ENCODE results near the gene PSEN2. TPM values are rescaled to one million over a fixed set of nuclear protein-coding genes. Genes with fewer than 3 reads are reported as not detected.

PSEN2 gene
- total and polyA plus RNA-seq, 9 of the 15 experiments (the other 6 are each of a cell fraction or from before 2014, with no cell fraction given), result 2.3 to 21.5 (median 13.7) TPM

DNA sequence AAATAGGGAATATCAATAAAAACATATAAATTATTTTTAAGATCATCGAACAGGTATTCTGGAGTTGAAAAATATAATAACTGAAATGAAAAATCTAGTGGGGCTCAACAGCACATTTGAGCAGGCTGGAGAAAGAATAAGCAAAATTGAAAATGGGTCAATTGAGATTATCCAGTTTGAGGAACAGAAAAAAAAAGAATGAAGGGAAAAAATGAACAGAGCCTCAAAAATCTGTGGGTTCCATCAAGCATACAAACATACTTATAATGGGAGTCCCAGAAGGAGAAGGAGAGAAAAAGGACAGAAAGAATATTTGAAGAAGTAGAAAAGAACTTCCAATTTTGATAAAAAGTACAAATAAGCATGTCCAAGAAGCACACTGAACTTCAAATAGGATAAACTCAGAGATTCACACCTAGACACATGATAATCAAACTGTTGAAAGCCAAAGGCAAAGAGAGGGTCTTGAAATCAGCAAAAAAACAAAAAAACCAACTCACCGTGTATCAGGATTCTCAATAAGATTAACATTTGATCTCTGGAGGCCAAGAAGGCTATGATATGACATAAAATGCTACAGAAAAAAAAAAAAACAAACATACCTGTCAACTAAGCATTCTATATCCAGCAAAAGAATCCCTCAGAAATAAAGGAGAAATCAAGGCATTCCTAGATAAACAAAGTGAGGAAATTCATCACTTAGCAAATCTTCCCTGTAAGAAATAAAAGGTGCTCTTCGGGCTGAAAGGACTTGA is 64.2 kb downstream of the PSEN2 start (continued):
- TF ChIP-seq, protein P1, sequence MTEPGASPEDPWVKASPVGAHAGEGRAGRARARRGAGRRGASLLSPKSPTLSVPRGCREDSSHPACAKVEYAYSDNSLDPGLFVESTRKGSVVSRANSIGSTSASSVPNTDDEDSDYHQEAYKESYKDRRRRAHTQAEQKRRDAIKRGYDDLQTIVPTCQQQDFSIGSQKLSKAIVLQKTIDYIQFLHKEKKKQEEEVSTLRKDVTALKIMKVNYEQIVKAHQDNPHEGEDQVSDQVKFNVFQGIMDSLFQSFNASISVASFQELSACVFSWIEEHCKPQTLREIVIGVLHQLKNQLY (CRISPR knock-in tag; conservative IDR thresholded peaks at IDR 0.05), result no peak
- TF ChIP-seq, protein P2, sequence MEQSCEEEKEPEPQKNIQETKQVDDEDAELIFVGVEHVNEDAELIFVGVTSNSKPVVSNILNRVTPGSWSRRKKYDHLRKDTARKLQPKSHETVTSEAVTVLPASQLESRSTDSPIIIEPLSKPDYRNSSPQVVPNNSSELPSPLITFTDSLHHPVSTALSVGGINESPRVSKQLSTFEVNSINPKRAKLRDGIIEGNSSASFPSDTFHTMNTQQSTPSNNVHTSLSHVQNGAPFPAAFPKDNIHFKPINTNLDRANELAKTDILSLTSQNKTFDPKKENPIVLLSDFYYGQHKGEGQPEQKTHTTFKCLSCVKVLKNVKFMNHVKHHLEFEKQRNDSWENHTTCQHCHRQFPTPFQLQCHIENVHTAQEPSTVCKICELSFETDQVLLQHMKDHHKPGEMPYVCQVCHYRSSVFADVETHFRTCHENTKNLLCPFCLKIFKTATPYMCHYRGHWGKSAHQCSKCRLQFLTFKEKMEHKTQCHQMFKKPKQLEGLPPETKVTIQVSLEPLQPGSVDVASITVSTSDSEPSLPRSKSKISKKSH (CRISPR knock-in tag; IDR thresholded peaks at IDR 0.05), result peak; percentile 88; the same call in 1 of the 2 replicates
- no peak for TF ChIP-seq HSF4 (CRISPR knock-in tag; IDR thresholded peaks at IDR 0.05; ENCODE audit: borderline replicate concordance)
- no peak for TF ChIP-seq ZBED1 (IDR thresholded peaks at IDR 0.05)
- TF ChIP-seq SMAD1 (IDR thresholded peaks at IDR 0.05; ENCODE audit: low read depth, low read length, partially characterized antibody), result no peak
- TF ChIP-seq, protein P3, sequence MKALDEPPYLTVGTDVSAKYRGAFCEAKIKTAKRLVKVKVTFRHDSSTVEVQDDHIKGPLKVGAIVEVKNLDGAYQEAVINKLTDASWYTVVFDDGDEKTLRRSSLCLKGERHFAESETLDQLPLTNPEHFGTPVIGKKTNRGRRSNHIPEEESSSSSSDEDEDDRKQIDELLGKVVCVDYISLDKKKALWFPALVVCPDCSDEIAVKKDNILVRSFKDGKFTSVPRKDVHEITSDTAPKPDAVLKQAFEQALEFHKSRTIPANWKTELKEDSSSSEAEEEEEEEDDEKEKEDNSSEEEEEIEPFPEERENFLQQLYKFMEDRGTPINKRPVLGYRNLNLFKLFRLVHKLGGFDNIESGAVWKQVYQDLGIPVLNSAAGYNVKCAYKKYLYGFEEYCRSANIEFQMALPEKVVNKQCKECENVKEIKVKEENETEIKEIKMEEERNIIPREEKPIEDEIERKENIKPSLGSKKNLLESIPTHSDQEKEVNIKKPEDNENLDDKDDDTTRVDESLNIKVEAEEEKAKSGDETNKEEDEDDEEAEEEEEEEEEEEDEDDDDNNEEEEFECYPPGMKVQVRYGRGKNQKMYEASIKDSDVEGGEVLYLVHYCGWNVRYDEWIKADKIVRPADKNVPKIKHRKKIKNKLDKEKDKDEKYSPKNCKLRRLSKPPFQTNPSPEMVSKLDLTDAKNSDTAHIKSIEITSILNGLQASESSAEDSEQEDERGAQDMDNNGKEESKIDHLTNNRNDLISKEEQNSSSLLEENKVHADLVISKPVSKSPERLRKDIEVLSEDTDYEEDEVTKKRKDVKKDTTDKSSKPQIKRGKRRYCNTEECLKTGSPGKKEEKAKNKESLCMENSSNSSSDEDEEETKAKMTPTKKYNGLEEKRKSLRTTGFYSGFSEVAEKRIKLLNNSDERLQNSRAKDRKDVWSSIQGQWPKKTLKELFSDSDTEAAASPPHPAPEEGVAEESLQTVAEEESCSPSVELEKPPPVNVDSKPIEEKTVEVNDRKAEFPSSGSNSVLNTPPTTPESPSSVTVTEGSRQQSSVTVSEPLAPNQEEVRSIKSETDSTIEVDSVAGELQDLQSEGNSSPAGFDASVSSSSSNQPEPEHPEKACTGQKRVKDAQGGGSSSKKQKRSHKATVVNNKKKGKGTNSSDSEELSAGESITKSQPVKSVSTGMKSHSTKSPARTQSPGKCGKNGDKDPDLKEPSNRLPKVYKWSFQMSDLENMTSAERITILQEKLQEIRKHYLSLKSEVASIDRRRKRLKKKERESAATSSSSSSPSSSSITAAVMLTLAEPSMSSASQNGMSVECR (CRISPR knock-in tag; IDR thresholded peaks at IDR 0.05), result no peak
- TF ChIP-seq, protein P4, sequence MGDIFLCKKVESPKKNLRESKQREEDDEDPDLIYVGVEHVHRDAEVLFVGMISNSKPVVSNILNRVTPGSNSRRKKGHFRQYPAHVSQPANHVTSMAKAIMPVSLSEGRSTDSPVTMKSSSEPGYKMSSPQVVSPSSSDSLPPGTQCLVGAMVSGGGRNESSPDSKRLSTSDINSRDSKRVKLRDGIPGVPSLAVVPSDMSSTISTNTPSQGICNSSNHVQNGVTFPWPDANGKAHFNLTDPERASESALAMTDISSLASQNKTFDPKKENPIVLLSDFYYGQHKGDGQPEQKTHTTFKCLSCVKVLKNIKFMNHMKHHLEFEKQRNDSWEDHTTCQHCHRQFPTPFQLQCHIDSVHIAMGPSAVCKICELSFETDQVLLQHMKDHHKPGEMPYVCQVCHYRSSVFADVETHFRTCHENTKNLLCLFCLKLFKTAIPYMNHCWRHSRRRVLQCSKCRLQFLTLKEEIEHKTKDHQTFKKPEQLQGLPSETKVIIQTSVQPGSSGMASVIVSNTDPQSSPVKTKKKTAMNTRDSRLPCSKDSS (IDR thresholded peaks at IDR 0.05; ENCODE audit: low read depth, partially characterized antibody), result peak; percentile 94
- no peak for TF ChIP-seq LCOR (CRISPR knock-in tag; IDR thresholded peaks at IDR 0.05)
- TF ChIP-seq, protein P5, sequence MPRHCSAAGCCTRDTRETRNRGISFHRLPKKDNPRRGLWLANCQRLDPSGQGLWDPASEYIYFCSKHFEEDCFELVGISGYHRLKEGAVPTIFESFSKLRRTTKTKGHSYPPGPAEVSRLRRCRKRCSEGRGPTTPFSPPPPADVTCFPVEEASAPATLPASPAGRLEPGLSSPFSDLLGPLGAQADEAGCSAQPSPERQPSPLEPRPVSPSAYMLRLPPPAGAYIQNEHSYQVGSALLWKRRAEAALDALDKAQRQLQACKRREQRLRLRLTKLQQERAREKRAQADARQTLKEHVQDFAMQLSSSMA (CRISPR knock-in tag; IDR thresholded peaks at IDR 0.05), result no peak
- TF ChIP-seq SAFB (IDR thresholded peaks at IDR 0.05; ENCODE audit: borderline replicate concordance, low read depth, low read length), result no peak
- no peak for TF ChIP-seq POLR2A (conservative IDR thresholded peaks at IDR 0.05)
- 0 out of 2 replicates have a peak, but pooled peaks have one; percentile 22 for TF ChIP-seq GTF2E2 (tag; IDR thresholded peaks at IDR 0.05)
- TF ChIP-seq ZNF75A (CRISPR knock-in tag; IDR thresholded peaks at IDR 0.05), result no peak
- no peak for TF ChIP-seq MIER1 (IDR thresholded peaks at IDR 0.05; ENCODE audit: low read depth)
- peak; percentile 70 for TF ChIP-seq CBX5 (IDR thresholded peaks at IDR 0.05; ENCODE audit: borderline replicate concordance, low read depth)
- no peak for TF ChIP-seq ZNF124 (CRISPR knock-in tag; IDR thresholded peaks at IDR 0.05)
- TF ChIP-seq SREBF2 (CRISPR knock-in tag; IDR thresholded peaks at IDR 0.05), result no peak
- no peak for TF ChIP-seq TCF3 (CRISPR knock-in tag; IDR thresholded peaks at IDR 0.05)
- no peak for TF ChIP-seq RAD51 (IDR thresholded peaks at IDR 0.05; ENCODE audit: borderline replicate concordance, low read depth)
- TF ChIP-seq DACH1 (IDR thresholded peaks at IDR 0.05; ENCODE audit: partially characterized antibody), result no peak
- TF ChIP-seq TAF15 (IDR thresholded peaks at IDR 0.05; ENCODE audit: low read depth, low read length), result no peak
